Gastrocnemius medialis (tissue), 4 donors: ENCODE measurements around the gene H2BK1. TPM values are rescaled to one million over a fixed set of nuclear protein-coding genes. Genes with fewer than 3 reads are reported as not detected.

ENCODE experiments used
- ATAC-seq, 2 donors: fragments of 150-250 bp; one replicate each; pipeline ENCODE4 v1.9.1; 2016
- DNase-seq, 2 donors: peaks; one replicate each; pipeline ENCODE4 v3.0.0-alpha.2; 2019
- H3K27ac ChIP-seq, 4 donors: fragments of 200-600 bp; sonication (generic); 1 replicate in 1 of 4; 2 replicates in 3 of 4; pipeline ENCODE4 v1.5.1; 2016 to 2018; ENCODE audit warnings: mild to moderate bottlenecking in 2 of 4, moderate library complexity in 1 of 4
- H3K27me3 ChIP-seq, 3 donors: fragments of 200-600 bp; sonication (generic) in 2 of 3; 1 replicate in 1 of 3; 2 replicates in 2 of 3; pipeline versions ENCODE4 v1.5.1 to v1.6.0; 2016 to 2019; ENCODE audit warnings: mild to moderate bottlenecking in 1 of 3, moderate library complexity in 1 of 3
- H3K36me3 ChIP-seq, 2 donors: fragments of 200-600 bp; sonication (generic) in 1 of 2; one replicate each; pipeline ENCODE4 v1.5.1; 2017 to 2018
- H3K4me1 ChIP-seq, 2 donors: fragments of 200-600 bp; sonication (generic) in 1 of 2; one replicate each; pipeline ENCODE4 v1.5.1; 2016 to 2017; ENCODE audit warnings: mild to moderate bottlenecking in 2 of 2
- H3K4me3 ChIP-seq, 4 donors: fragments of 200-600 bp; sonication (generic) in 3 of 4; 1 replicate in 1 of 4; 2 replicates in 3 of 4; pipeline ENCODE4 v1.5.1; 2016 to 2019; ENCODE audit warnings: mild to moderate bottlenecking in 2 of 4
- H3K9me3 ChIP-seq, 3 donors: fragments of 200-600 bp; sonication (generic) in 2 of 3; 1 replicate in 1 of 3; 2 replicates in 2 of 3; pipeline ENCODE4 v1.5.1; 2016 to 2019
- CTCF ChIP-seq, 5 experiments: fragments of 450-650 bp in 3 of 5; fragments of 200-600 bp in 2 of 5; sonication (generic) in 2 of 5; IDR thresholded peaks in 4 of 5; conservative IDR thresholded peaks in 1 of 5; 1 replicate in 4 of 5; 2 replicates in 1 of 5; pipeline ENCODE4 v1.5.1; 2016 to 2019; ENCODE audit warnings: antibody characterized with exemption in 5 of 5, mild to moderate bottlenecking in 3 of 5, moderate library complexity in 3 of 5
- POLR2A ChIP-seq, 2 donors: fragments of 450-650 bp; IDR thresholded peaks; one replicate each; pipeline ENCODE4 v1.6.1; 2017; ENCODE audit warnings: antibody characterized with exemption in 2 of 2, mild to moderate bottlenecking in 2 of 2, moderate library complexity in 2 of 2
- in situ Hi-C, 4 donors: fragments of 200-750 bp; cut with MboI; loops; one replicate each; pipeline versions ENCODE4 v1.15.0 to v1.8.0; 2017; ENCODE audit warnings: low sequenced_read_pairs in 4 of 4
- intact Hi-C: fragments of 100-400 bp; cut with DNase I; formaldehyde crosslinking; loops from one replicate; pipeline ENCODE4 v1.15.1; 2023; ENCODE audit warnings: low total_unique reads
- total RNA-seq, 4 donors: library from RNA; depleted of rRNA; stranded (reverse); fragments of >200 nt; gene quantifications; one replicate each; pipeline versions ENCODE4 v1.1.0 to v1.2.3, GENCODE V29; 2016

Gene H2BK1
- total RNA-seq, 4 donors from 2014 or later = not detected

DNA sequence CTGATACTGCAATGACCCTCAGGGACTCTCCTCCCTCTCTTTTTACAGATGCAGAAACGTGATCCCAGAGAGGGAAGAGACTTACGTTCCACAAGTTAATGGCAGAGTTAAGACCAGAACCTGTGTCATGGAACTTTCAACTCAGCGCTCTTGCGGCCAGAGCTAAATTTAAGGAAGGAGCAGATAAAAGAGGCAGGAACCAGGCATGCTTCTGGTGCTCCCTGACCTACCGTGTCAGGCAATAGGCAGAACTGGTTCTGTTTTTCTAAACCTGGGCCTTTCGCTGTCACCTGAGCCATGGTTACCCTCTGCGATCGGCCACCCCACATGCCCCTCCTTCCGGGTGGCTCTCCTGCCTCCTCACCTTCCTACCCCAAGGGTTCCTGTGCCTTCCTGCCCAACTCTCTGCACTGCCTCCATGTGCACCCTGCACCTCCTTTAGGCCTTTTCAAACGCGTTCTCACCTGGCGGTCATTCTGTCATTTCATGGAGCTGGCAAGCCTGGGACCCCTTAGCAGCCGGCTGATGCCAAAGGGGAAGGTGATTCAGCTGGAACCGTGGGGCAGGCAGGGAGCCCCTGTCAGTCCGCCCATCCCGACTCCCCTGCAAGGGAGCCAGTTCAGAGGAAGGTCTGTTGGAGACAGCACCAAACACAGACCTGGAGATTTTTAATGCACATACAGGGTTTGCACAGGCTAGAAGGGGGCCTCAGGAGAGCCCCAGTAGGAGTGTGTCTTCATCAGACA lies 35.1 kb downstream of the H2BK1 start:
- H3K4me3 ChIP-seq = no peak overlapping the region
- no peaks in the 10 kb centered on the region for H3K27me3 ChIP-seq
- intact Hi-C loops (no loop called here), in situ Hi-C loops (loop anchor here in 2 of 4 donors (10.0 kb wide), 1 partner anchor 50 kb away; no protein-coding TSS in a partner anchor)
- peak overlapping the region in 1 of 4 donors; percentile 39 for H3K27ac ChIP-seq
- peaks cover 7 to 10% of the 10 kb centered on the region in 2 donors for H3K4me1 ChIP-seq
- TF ChIP-seq CTCF (IDR thresholded peaks at IDR 0.05 in 4 of 5, conservative IDR thresholded peaks at IDR 0.05 in 1 of 5) (no peak), POLR2A (IDR thresholded peaks at IDR 0.05) (no peak)
- no peaks in the 10 kb centered on the region for H3K9me3 ChIP-seq
- no peak for ATAC-seq
- no peaks in the 10 kb centered on the region for H3K36me3 ChIP-seq
- DNase-seq = no peak

DNA sequence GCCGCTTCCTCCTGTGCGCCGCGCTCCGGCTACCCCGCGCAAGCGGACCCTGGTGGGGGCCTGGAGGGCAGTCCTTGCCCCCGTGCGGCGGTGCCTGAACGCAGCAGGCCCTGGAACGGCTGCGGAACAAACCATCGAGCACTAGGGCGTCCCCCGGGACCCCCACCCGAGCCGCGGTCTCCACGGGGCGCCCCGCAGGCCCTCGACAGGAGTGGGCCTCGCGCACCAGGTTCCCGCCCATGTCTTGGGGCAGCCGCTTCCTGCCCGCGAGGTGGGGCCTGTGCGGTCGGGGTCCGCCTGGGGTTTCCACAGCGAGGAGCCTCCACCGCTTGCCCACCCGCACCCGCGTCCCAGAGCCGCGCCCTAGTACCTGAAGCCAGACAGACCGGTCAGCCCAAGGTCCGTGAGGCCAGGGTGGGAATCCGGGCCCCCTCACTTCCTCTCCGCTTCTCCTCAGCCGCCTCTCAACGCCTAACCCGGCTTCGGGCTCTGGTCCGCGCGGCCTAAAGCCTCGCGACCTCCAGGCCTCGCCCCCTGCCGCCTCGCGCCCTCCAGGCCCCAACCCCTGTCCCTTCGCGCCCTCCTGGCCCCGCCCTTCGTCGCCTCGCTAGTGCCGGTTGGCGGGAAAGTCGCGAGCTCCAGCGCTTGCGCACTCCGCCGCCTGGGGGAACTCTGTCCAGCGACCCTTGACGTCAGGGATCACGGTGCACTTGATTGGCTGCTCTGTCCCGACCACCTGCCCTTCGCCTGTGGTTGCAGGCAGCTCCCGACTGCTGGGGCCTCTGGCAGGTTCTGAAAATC lies 35.8 kb downstream of the H2BK1 start:
- in situ Hi-C loops = loop anchor here in 2 of 4 donors (10.0 kb wide), 1 partner anchor 50 kb away; no protein-coding TSS in a partner anchor
- peak; percentile 19 to 32 for ATAC-seq

GRCh38 chr7:151173386-151174245 lies 36.7 kb downstream of the H2BK1 start:
- ATAC-seq = no peak
- no peaks in the 10 kb centered on the region for H3K27me3 ChIP-seq
- H3K27ac ChIP-seq = peak overlapping the region in 1 of 4 donors; percentile 39
- TF ChIP-seq CTCF (IDR thresholded peaks at IDR 0.05 in 4 of 5, conservative IDR thresholded peaks at IDR 0.05 in 1 of 5) = no peak
- TF ChIP-seq POLR2A (IDR thresholded peaks at IDR 0.05) = no peak
- peaks cover 7 to 13% of the 10 kb centered on the region in 2 donors for H3K4me1 ChIP-seq
- no peak overlapping the region for H3K4me3 ChIP-seq
- no peaks in the 10 kb centered on the region for H3K9me3 ChIP-seq
- intact Hi-C loops (loop anchor here (5.0 kb wide), 2 partner anchors 54 to 146 kb away; partner anchors contain the start of genes ABCB8 and ABCF2), in situ Hi-C loops (loop anchor here in 2 of 4 donors (10.0 kb wide), 1 partner anchor 49 kb away; no protein-coding TSS in a partner anchor)
- H3K36me3 ChIP-seq = no peaks in the 10 kb centered on the region
- DNase-seq = no peak

More for the DNA sequence above, 35.8 kb downstream of the H2BK1 start:
- intact Hi-C loops = loop anchor here (5.0 kb wide), 2 partner anchors 53 to 147 kb away; partner anchors contain the start of genes ABCB8 and ABCF2
- Histone ChIP-seq H3K4me1 (peaks cover 7 to 10% of the 10 kb centered on the region in 2 donors), H3K27ac (peak overlapping the region in 1 of 4 donors; percentile 39), H3K36me3 (no peaks in the 10 kb centered on the region), H3K4me3 (no peak overlapping the region), H3K9me3 (no peaks in the 10 kb centered on the region), H3K27me3 (no peaks in the 10 kb centered on the region)
- TF ChIP-seq POLR2A (IDR thresholded peaks at IDR 0.05) (no peak), CTCF (IDR thresholded peaks at IDR 0.05 in 4 of 5, conservative IDR thresholded peaks at IDR 0.05 in 1 of 5) (no peak)
- DNase-seq = no peak
